ENCODE measurements around the gene PPP2R2C. TPM values are rescaled to one million over a fixed set of nuclear protein-coding genes. Genes with fewer than 3 reads are reported as not detected.

PPP2R2C gene
- polyA plus RNA-seq, 1 of the 3 experiments (the other 2 are of a cell fraction) = 0.21 TPM

DNA sequence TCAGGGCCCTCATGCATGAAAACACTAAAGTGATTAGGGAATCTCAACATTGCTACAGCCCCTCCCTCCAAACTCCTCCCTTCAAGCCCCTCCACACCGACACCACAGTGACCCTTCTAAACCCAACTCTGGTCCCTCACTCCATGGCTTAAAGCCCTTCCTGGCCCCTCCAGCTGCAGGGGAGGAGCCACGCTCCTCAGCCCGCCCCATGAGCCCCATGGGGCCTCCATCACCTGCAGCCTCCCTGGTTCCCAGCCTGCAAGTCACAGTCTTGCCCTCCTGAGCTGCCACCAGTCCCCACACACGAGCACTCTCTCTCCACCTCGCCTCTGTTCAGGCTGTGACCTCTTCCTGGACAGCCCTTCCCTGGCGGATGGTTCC lies 31.2 kb downstream of the PPP2R2C start:
- Histone ChIP-seq H3K27ac (ENCODE audit: low read depth in 2 of 2, low read length in 1 of 2) (no peak overlapping the region), H3K9me2 (no peaks in the 10 kb centered on the region), H3K4me1 (ENCODE audit: control insufficient read depth in 1 of 2, insufficient read depth in 2 of 2, low read depth in 1 of 2, low read length in 1 of 2) (peaks cover 0 to 34% of the 10 kb centered on the region in 2 experiments; a peak in 1 of 4 replicates), H3K9ac (no peak overlapping the region), H4K20me1 (ENCODE audit: insufficient read depth) (no peaks in the 10 kb centered on the region), H3F3A (replicated peaks; ENCODE audit: insufficient read depth) (no peaks in the 10 kb centered on the region), H3K79me2 (ENCODE audit: insufficient read depth) (no peaks in the 10 kb centered on the region), H3K36me3 (replicated peaks in 1 of 2; ENCODE audit: control insufficient read depth in 1 of 2, insufficient read depth in 2 of 2, low read length in 1 of 2) (no peaks in the 10 kb centered on the region), H2AFZ (ENCODE audit: low read depth) (no peak overlapping the region), H3K9me3 (no peaks in the 10 kb centered on the region), H3K27me3 (ENCODE audit: insufficient read depth) (no peaks in the 10 kb centered on the region), H3K4me2 (no peak overlapping the region), H3K4me3 (ENCODE audit: low read depth in 2 of 2, low read length in 1 of 2) (no peak overlapping the region)
- POLR2A ChIA-PET = no interaction called here
- 51% methylated on average over 6 of the region's 6 CpGs for WGBS (ENCODE audit: low lambda C conversion rate)
- CTCF ChIA-PET = interaction anchor here (1.0 kb wide), 1 partner anchor 109 kb away, joined by 3 read pairs; no protein-coding TSS in a partner anchor
- no peak for TF ChIP-seq ELF1 (IDR thresholded peaks at IDR 0.05)
- TF ChIP-seq, protein P1, sequence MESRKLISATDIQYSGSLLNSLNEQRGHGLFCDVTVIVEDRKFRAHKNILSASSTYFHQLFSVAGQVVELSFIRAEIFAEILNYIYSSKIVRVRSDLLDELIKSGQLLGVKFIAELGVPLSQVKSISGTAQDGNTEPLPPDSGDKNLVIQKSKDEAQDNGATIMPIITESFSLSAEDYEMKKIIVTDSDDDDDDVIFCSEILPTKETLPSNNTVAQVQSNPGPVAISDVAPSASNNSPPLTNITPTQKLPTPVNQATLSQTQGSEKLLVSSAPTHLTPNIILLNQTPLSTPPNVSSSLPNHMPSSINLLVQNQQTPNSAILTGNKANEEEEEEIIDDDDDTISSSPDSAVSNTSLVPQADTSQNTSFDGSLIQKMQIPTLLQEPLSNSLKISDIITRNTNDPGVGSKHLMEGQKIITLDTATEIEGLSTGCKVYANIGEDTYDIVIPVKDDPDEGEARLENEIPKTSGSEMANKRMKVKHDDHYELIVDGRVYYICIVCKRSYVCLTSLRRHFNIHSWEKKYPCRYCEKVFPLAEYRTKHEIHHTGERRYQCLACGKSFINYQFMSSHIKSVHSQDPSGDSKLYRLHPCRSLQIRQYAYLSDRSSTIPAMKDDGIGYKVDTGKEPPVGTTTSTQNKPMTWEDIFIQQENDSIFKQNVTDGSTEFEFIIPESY (IDR thresholded peaks at IDR 0.05; ENCODE audit: borderline replicate concordance, low read depth) = no peak
- TF ChIP-seq EP300 (IDR thresholded peaks at IDR 0.05; ENCODE audit: borderline replicate concordance in 1 of 2, low read depth in 1 of 2, low read length in 1 of 2) = no peak
- TF ChIP-seq, protein P2, sequence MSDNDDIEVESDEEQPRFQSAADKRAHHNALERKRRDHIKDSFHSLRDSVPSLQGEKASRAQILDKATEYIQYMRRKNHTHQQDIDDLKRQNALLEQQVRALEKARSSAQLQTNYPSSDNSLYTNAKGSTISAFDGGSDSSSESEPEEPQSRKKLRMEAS (IDR thresholded peaks at IDR 0.05; ENCODE audit: low read depth) = no peak
- TF ChIP-seq, protein P3, sequence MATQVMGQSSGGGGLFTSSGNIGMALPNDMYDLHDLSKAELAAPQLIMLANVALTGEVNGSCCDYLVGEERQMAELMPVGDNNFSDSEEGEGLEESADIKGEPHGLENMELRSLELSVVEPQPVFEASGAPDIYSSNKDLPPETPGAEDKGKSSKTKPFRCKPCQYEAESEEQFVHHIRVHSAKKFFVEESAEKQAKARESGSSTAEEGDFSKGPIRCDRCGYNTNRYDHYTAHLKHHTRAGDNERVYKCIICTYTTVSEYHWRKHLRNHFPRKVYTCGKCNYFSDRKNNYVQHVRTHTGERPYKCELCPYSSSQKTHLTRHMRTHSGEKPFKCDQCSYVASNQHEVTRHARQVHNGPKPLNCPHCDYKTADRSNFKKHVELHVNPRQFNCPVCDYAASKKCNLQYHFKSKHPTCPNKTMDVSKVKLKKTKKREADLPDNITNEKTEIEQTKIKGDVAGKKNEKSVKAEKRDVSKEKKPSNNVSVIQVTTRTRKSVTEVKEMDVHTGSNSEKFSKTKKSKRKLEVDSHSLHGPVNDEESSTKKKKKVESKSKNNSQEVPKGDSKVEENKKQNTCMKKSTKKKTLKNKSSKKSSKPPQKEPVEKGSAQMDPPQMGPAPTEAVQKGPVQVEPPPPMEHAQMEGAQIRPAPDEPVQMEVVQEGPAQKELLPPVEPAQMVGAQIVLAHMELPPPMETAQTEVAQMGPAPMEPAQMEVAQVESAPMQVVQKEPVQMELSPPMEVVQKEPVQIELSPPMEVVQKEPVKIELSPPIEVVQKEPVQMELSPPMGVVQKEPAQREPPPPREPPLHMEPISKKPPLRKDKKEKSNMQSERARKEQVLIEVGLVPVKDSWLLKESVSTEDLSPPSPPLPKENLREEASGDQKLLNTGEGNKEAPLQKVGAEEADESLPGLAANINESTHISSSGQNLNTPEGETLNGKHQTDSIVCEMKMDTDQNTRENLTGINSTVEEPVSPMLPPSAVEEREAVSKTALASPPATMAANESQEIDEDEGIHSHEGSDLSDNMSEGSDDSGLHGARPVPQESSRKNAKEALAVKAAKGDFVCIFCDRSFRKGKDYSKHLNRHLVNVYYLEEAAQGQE (IDR thresholded peaks at IDR 0.05; ENCODE audit: low read depth, low read length) = no peak
- no peak for TF ChIP-seq RAD21 (IDR thresholded peaks at IDR 0.05; ENCODE audit: low read length)
- no peak for TF ChIP-seq TAF1 (IDR thresholded peaks at IDR 0.05; ENCODE audit: borderline replicate concordance, low read depth, low read length)
- no peak for TF ChIP-seq MEF2A (IDR thresholded peaks at IDR 0.05; ENCODE audit: borderline replicate concordance, low read depth)
- TF ChIP-seq TEAD4 (IDR thresholded peaks at IDR 0.05; ENCODE audit: borderline replicate concordance, insufficient read depth) = no peak
- TF ChIP-seq EZH2phosphoT487 (IDR thresholded peaks at IDR 0.05; ENCODE audit: borderline replicate concordance, low read depth) = no peak
- TF ChIP-seq, protein P4, sequence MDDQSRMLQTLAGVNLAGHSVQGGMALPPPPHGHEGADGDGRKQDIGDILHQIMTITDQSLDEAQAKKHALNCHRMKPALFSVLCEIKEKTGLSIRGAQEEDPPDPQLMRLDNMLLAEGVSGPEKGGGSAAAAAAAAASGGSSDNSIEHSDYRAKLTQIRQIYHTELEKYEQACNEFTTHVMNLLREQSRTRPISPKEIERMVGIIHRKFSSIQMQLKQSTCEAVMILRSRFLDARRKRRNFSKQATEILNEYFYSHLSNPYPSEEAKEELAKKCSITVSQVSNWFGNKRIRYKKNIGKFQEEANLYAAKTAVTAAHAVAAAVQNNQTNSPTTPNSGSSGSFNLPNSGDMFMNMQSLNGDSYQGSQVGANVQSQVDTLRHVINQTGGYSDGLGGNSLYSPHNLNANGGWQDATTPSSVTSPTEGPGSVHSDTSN (IDR thresholded peaks at IDR 0.05) = no peak
- DNase-seq = no peak

All from SK-N-SH (cell line).